T-cell (primary cell): Measurements from ENCODE around the gene ARHGEF26. TPM values are rescaled to one million over a fixed set of nuclear protein-coding genes. Genes with fewer than 3 reads are reported as not detected.

ENCODE experiments used
- ATAC-seq, 4 experiments: fragments of 200-7000 bp in 3 of 4; fragments of 150-1000 bp in 1 of 4; cut with Tn5 transposase; replicated peaks in 1 of 4; 1 replicate in 3 of 4; 2 replicates in 1 of 4; pipeline ENCODE4 v1.10.0; 2021; ENCODE audit warnings: moderate library complexity in 3 of 4, mild to moderate bottlenecking in 2 of 4, moderate number of reproducible peaks in 1 of 4
- CTCF ChIA-PET, 2 donors: fragments of 300-600 bp; sonication (Branson Sonifier 250); formaldehyde crosslinking; loops; one replicate each; lab custom pipeline; 2022; ENCODE audit warnings: antibody characterized with exemption in 2 of 2; lab: Charles Lee
- POLR2A ChIA-PET, 2 donors: fragments of 300-600 bp; sonication (Branson Sonifier 250); formaldehyde crosslinking; loops; one replicate each; lab custom pipeline; 2022; ENCODE audit warnings: antibody characterized with exemption in 2 of 2; lab: Charles Lee
- DNase-seq, 35 experiments: peaks; one replicate each; pipeline versions ENCODE4 v3.0.0 to v3.0.0-alpha.2; 2013 to 2023
- H3K27ac ChIP-seq: one replicate; pipeline ENCODE4 v1.5.1; 2013; ENCODE audit warnings: low read length
- H3K27me3 ChIP-seq, 2 experiments: replicated peaks in 1 of 2; 1 replicate in 1 of 2; 2 replicates in 1 of 2; pipeline versions ENCODE4 v1.6.1 to v1.7.0; 2013; ENCODE audit warnings: low read length in 1 of 2, mixed read lengths in 1 of 2; ENCODE audit not compliant: control insufficient read depth in 2 of 2, insufficient read depth in 2 of 2; ENCODE audit errors: extremely low read depth in 1 of 2
- H3K36me3 ChIP-seq, 2 donors: 1 replicate in 1 of 2; 2 replicates in 1 of 2; pipeline versions ENCODE4 v1.6.1 to v1.7.0; 2013; ENCODE audit warnings: low read length in 1 of 2; ENCODE audit not compliant: control insufficient read depth in 2 of 2, insufficient read depth in 1 of 2; ENCODE audit errors: extremely low read depth in 1 of 2
- H3K4me1 ChIP-seq, 2 experiments: 1 replicate in 1 of 2; 2 replicates in 1 of 2; pipeline versions ENCODE4 v1.6.1 to v1.7.0; 2013; ENCODE audit warnings: low read length in 2 of 2, mixed read lengths in 1 of 2; ENCODE audit not compliant: insufficient read depth in 2 of 2, control insufficient read depth in 1 of 2; ENCODE audit errors: extremely low read depth in 1 of 2
- H3K4me3 ChIP-seq, 2 donors: 1 replicate in 1 of 2; 2 replicates in 1 of 2; pipeline versions ENCODE4 v1.5.1 to v1.7.0; 2013; ENCODE audit warnings: mild to moderate bottlenecking in 2 of 2, low read length in 1 of 2, moderate library complexity in 1 of 2; ENCODE audit not compliant: control insufficient read depth in 1 of 2; ENCODE audit errors: extremely low read depth in 1 of 2
- H3K9me3 ChIP-seq: 2 replicates; pipeline ENCODE4 v1.7.0; 2013
- H3K27ac Mint-ChIP-seq, 2 donors: one replicate each; pipeline ENCODE4 v1.8.0; 2020 to 2021; ENCODE audit warnings: mild to moderate bottlenecking in 2 of 2, mixed read lengths in 2 of 2
- H3K27me3 Mint-ChIP-seq, 2 donors: one replicate each; pipeline ENCODE4 v1.8.0; 2021 to 2022; ENCODE audit warnings: mixed read lengths in 2 of 2
- H3K36me3 Mint-ChIP-seq: one replicate; pipeline ENCODE4 v1.8.0; 2021; ENCODE audit warnings: mixed read lengths
- H3K4me1 Mint-ChIP-seq, 3 donors: one replicate each; pipeline ENCODE4 v1.8.0; 2020 to 2022; ENCODE audit warnings: mixed read lengths in 3 of 3, mild to moderate bottlenecking in 1 of 3
- H3K4me3 Mint-ChIP-seq, 3 donors: one replicate each; pipeline ENCODE4 v1.8.0; 2020 to 2022; ENCODE audit warnings: mild to moderate bottlenecking in 3 of 3, mixed read lengths in 3 of 3, moderate library complexity in 3 of 3
- H3K9me3 Mint-ChIP-seq, 3 donors: one replicate each; pipeline ENCODE4 v1.8.0; 2020 to 2022; ENCODE audit warnings: mixed read lengths in 3 of 3
- WGBS: methylation state at CpG from one replicate; pipeline ENCODE4 v1.1.5; 2013; ENCODE audit warnings: missing lambda C conversion rate; ENCODE audit not compliant: insufficient coverage; 5-methylcytosine and 5-hydroxymethylcytosine counted together
- total RNA-seq, 35 experiments: library from RNA in 6 of 35; stranded (reverse) in 6 of 35; fragments of 120-200 nt in 1 of 35; gene quantifications; one replicate each; pipeline versions ENCODE4 v1.2.1 to v1.2.4 and lab custom pipeline; 2013 to 2026

ARHGEF26 gene
- total RNA-seq, 5 donors from 2014 or later (not counting 1 experiment from before 2014, with no cell fraction given): 0.12 to 0.29 (median 0.23) TPM

DNA sequence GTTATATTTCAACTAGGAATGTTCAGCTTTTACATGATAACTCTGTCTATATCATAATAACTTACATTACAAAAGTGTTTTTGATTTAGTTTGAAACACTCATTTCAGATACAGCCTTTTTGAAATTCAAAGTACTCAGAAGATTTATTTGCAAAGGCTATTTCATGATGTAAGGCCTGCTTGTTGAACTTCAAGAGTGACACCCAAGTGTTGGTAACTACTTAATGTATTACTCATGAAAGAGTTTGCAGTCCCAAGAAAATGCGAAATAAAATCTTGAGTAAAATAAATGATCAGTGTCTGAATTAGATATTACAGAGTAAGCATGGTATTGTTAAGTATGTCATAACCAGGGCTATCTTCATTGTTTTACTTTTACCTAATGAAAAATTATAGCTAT lies 35.3 kb downstream of the ARHGEF26 start:
- no CpG with 5 or more reads among the region's 1 CpG for WGBS
- no peaks in the 10 kb centered on the region for H3K9me3 Mint-ChIP-seq
- no peak for ATAC-seq

GRCh38 chr3:154161806-154162205 lies 40.6 kb downstream of the ARHGEF26 start:
- Mint-ChIP-seq H3K9me3 (no peaks in the 10 kb centered on the region), H3K4me3 (no peak overlapping the region), H3K27me3 (peaks cover 2 to 10% of the 10 kb centered on the region in 2 donors), H3K27ac (no peak overlapping the region), H3K4me1 (no peaks in the 10 kb centered on the region), H3K36me3 (no peaks in the 10 kb centered on the region)
- no peak overlapping the region for H3K27ac ChIP-seq
- H3K9me3 ChIP-seq: no peaks in the 10 kb centered on the region
- H3K27me3 ChIP-seq: no peaks in the 10 kb centered on the region
- H3K4me3 ChIP-seq: no peak overlapping the region
- POLR2A ChIA-PET: no interaction called here
- no peaks in the 10 kb centered on the region for H3K36me3 ChIP-seq
- H3K4me1 ChIP-seq: no peaks in the 10 kb centered on the region
- CTCF ChIA-PET: no interaction called here
- no peak for DNase-seq
- no peak for ATAC-seq

More for the DNA sequence above, 35.3 kb downstream of the ARHGEF26 start:
- Histone ChIP-seq H3K27ac (no peak overlapping the region), H3K36me3 (no peaks in the 10 kb centered on the region), H3K9me3 (no peaks in the 10 kb centered on the region), H3K27me3 (no peaks in the 10 kb centered on the region), H3K4me1 (no peaks in the 10 kb centered on the region), H3K4me3 (no peak overlapping the region)
- POLR2A ChIA-PET: no interaction called here
- CTCF ChIA-PET: no interaction called here
- Mint-ChIP-seq H3K4me3 (no peak overlapping the region), H3K27me3 (peaks cover 5 to 11% of the 10 kb centered on the region in 2 donors), H3K27ac (no peak overlapping the region), H3K36me3 (no peaks in the 10 kb centered on the region), H3K4me1 (no peaks in the 10 kb centered on the region)
- no peak for DNase-seq

DNA sequence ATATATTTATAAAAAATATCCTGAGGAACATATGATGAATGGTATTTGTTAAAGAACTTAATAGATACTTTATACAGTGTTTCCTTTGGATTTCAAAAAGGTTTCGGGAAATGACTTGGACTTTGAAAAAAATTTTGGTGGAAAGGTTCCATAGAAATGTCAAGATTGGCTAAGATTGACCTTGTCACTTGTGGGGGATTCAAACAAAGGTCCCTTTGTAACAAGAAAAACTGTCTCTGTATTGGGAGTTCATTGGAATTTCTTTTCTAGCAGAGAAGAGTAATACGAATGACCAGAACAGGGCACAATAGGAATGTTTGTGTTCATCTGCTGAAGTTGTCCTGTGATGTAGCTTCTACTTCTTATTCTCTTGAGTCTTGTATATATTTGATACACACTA lies 43.2 kb downstream of the ARHGEF26 start:
- H3K4me3 Mint-ChIP-seq: no peak overlapping the region
- ATAC-seq: no peak

GRCh38 chr3:154168998-154169795 lies 48.0 kb downstream of the ARHGEF26 start:
- peaks cover 0 to 3% of the 10 kb centered on the region in 2 experiments for H3K27me3 ChIP-seq
- H3K27me3 Mint-ChIP-seq: peaks cover 8 to 25% of the 10 kb centered on the region in 2 donors
- no peaks in the 10 kb centered on the region for H3K4me1 Mint-ChIP-seq
- ATAC-seq (no peak), DNase-seq (no peak)
- H3K9me3 ChIP-seq: no peaks in the 10 kb centered on the region
- ChIA-PET CTCF (no interaction called here), POLR2A (no interaction called here)
- peaks cover 0 to 3% (median 0%) of the 10 kb centered on the region in 3 donors for H3K9me3 Mint-ChIP-seq
- no peaks in the 10 kb centered on the region for H3K36me3 Mint-ChIP-seq
- no peaks in the 10 kb centered on the region for H3K4me1 ChIP-seq
- H3K36me3 ChIP-seq: no peaks in the 10 kb centered on the region
- H3K4me3 Mint-ChIP-seq: no peak overlapping the region
- no peak overlapping the region for H3K27ac ChIP-seq
- WGBS: 72% methylated on average over 3 of the region's 9 CpGs
- no peak overlapping the region for H3K27ac Mint-ChIP-seq
- H3K4me3 ChIP-seq: no peak overlapping the region

More for the DNA sequence above, 43.2 kb downstream of the ARHGEF26 start:
- Histone ChIP-seq H3K9me3 (no peaks in the 10 kb centered on the region), H3K4me3 (no peak overlapping the region), H3K36me3 (no peaks in the 10 kb centered on the region), H3K27ac (no peak overlapping the region), H3K27me3 (no peaks in the 10 kb centered on the region), H3K4me1 (no peaks in the 10 kb centered on the region)
- 83% methylated on average over 1 of the region's 2 CpGs for WGBS
- H3K27ac Mint-ChIP-seq: no peak overlapping the region
- no peak for DNase-seq
- CTCF ChIA-PET: no interaction called here
- H3K36me3 Mint-ChIP-seq: no peaks in the 10 kb centered on the region
- POLR2A ChIA-PET: no interaction called here
- no peaks in the 10 kb centered on the region for H3K4me1 Mint-ChIP-seq
- peaks cover 4 to 22% of the 10 kb centered on the region in 2 donors for H3K27me3 Mint-ChIP-seq
- no peaks in the 10 kb centered on the region for H3K9me3 Mint-ChIP-seq

DNA sequence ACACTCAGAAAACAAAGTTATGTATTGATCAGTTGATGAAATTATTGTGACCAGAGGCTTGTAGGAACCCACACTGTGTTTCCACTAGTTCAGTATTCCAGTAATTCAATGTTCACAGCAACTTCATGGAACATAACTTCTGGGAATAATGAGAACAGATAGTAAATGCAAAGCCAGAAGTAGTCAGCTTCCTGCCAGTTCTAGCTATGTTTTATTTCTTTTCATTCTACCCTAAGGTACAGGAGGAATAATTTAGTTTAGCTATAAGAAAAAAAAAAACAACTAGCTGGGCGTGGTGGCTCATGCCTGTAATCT lies 48.6 kb downstream of the ARHGEF26 start:
- ChIA-PET CTCF (no interaction called here), POLR2A (no interaction called here)
- no CpG with 5 or more reads among the region's 1 CpG for WGBS
- H3K27ac ChIP-seq: no peak overlapping the region
- no peaks in the 10 kb centered on the region for H3K9me3 ChIP-seq
- Mint-ChIP-seq H3K27me3 (peaks cover 8 to 25% of the 10 kb centered on the region in 2 donors), H3K4me1 (no peaks in the 10 kb centered on the region), H3K27ac (no peak overlapping the region), H3K9me3 (peaks cover 0 to 3% (median 0%) of the 10 kb centered on the region in 3 donors), H3K36me3 (no peaks in the 10 kb centered on the region), H3K4me3 (no peak overlapping the region)
- DNase-seq (no peak), ATAC-seq (no peak)
- no peaks in the 10 kb centered on the region for H3K4me1 ChIP-seq
- H3K36me3 ChIP-seq: no peaks in the 10 kb centered on the region
- H3K4me3 ChIP-seq: no peak overlapping the region
- H3K27me3 ChIP-seq: peaks cover 0 to 3% of the 10 kb centered on the region in 2 experiments

- ChIA-PET CTCF (no interaction called here), POLR2A (no interaction called here)
- Histone ChIP-seq H3K4me1 (no peaks in the 10 kb centered on the region), H3K9me3 (no peaks in the 10 kb centered on the region), H3K36me3 (no peaks in the 10 kb centered on the region), H3K4me3 (no peak overlapping the region), H3K27ac (no peak overlapping the region), H3K27me3 (peaks cover 0 to 3% of the 10 kb centered on the region in 2 experiments)
- no peak overlapping the region for H3K4me3 Mint-ChIP-seq
- peaks cover 0 to 3% (median 0%) of the 10 kb centered on the region in 3 donors for H3K9me3 Mint-ChIP-seq
- WGBS: 100% methylated on average over 1 of the region's 1 CpG
- no peaks in the 10 kb centered on the region for H3K4me1 Mint-ChIP-seq
- DNase-seq (no peak), ATAC-seq (no peak)
- no peak overlapping the region for H3K27ac Mint-ChIP-seq
- H3K27me3 Mint-ChIP-seq: peaks cover 8 to 25% of the 10 kb centered on the region in 2 donors
- no peaks in the 10 kb centered on the region for H3K36me3 Mint-ChIP-seq
Observed at GRCh38 chr3:154170300-154170699, 49.1 kb downstream of the ARHGEF26 start.
